ENCODE results near the gene ACTA2. TPM values are rescaled to one million over a fixed set of nuclear protein-coding genes. Genes with fewer than 3 reads are reported as not detected.

Gene ACTA2
- total RNA-seq, 1 donor from 2014 or later, result 98.5 TPM

DNA sequence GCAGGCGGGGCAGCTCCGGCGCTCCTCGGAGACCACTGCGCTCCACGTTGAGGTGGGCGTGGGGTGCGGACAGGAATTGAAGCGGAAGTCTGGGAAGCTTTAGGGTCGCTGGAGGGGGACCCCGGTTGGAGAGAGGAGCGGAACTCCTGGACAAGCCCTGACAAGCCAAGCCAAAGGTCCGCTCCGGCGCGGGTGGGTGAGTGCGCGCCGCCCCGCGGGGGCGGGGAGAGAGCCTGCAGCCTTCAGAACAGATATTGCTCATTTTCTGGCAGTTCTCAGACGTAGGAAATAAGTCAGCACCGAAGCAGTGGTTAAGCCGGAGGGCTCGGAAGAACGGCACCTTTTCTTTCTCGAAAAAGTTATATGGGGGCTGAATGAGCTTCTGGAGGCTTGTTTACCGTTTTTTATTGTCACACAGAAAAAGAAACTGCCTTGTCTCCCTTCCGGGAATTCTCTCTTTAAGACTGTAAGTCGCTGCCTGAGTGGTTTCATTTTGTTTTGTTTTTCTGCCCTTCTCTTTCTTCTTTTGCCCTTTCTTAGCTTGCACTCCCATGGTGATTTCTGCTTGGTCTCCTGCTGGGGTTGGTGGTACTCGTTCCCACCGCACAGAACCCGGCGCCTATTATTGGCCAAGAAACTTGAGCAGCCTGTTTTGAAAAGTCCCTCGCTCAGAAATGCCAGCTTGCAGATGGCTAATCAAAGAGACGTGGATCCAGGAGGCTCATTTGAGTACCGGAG is 38.8 kb upstream of the ACTA2 start:
- H3K4me3 Mint-ChIP-seq (ENCODE audit: unreplicated experiment), result peak overlapping the region; percentile 94
- H3K36me3 Mint-ChIP-seq (ENCODE audit: low read depth, unreplicated experiment), result peaks cover 17% of the 10 kb centered on the region
- DNase-seq (ENCODE audit: low spot score), result peak; percentile 47
- H3K27ac Mint-ChIP-seq (ENCODE audit: unreplicated experiment), result peak overlapping the region; percentile 84
- TF ChIP-seq, protein P1, sequence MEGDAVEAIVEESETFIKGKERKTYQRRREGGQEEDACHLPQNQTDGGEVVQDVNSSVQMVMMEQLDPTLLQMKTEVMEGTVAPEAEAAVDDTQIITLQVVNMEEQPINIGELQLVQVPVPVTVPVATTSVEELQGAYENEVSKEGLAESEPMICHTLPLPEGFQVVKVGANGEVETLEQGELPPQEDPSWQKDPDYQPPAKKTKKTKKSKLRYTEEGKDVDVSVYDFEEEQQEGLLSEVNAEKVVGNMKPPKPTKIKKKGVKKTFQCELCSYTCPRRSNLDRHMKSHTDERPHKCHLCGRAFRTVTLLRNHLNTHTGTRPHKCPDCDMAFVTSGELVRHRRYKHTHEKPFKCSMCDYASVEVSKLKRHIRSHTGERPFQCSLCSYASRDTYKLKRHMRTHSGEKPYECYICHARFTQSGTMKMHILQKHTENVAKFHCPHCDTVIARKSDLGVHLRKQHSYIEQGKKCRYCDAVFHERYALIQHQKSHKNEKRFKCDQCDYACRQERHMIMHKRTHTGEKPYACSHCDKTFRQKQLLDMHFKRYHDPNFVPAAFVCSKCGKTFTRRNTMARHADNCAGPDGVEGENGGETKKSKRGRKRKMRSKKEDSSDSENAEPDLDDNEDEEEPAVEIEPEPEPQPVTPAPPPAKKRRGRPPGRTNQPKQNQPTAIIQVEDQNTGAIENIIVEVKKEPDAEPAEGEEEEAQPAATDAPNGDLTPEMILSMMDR (IDR thresholded peaks at IDR 0.05; ENCODE audit: unreplicated experiment), result no peak
- peaks cover 29% of the 10 kb centered on the region for H3K4me1 Mint-ChIP-seq (ENCODE audit: unreplicated experiment)
- peaks cover 3% of the 10 kb centered on the region for H3K27me3 Mint-ChIP-seq (ENCODE audit: unreplicated experiment)
- no peaks in the 10 kb centered on the region for H3K9me3 Mint-ChIP-seq (ENCODE audit: unreplicated experiment)

DNA sequence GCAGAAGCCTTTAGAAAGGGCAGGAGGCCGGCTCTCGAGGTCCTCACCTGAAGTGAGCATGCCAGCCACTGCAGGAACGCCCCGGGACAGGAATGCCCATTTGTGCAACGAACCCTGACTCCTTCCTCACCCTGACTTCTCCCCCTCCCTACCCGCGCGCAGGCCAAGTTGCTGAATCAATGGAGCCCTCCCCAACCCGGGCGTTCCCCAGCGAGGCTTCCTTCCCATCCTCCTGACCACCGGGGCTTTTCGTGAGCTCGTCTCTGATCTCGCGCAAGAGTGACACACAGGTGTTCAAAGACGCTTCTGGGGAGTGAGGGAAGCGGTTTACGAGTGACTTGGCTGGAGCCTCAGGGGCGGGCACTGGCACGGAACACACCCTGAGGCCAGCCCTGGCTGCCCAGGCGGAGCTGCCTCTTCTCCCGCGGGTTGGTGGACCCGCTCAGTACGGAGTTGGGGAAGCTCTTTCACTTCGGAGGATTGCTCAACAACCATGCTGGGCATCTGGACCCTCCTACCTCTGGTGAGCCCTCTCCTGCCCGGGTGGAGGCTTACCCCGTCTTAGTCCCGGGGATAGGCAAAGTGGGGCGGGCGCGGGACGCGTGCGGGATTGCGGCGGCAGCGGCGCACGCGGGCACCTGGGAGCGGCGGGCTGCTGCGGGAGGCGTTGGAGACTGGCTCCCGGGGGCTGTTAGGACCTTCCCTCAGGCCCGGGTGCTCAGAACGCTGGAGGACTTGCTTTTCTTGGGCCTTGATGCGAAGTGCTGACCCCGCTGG is 38.0 kb upstream of the ACTA2 start, which contains the start of gene FAS:
FAS (plus strand) TSS at position 415 of the 777 bp plus-strand sequence; CDS start at position 494, 79 bp downstream.
- H3K4me1 Mint-ChIP-seq (ENCODE audit: unreplicated experiment), result peaks cover 29% of the 10 kb centered on the region
- peak; percentile 52 for DNase-seq (ENCODE audit: low spot score)
- H3K27ac Mint-ChIP-seq (ENCODE audit: unreplicated experiment), result peak within 1 kb of the TSS; percentile 84
- TF ChIP-seq, protein P1 (IDR thresholded peaks at IDR 0.05; ENCODE audit: unreplicated experiment), result no peak
- no peaks in the 10 kb centered on the region for H3K9me3 Mint-ChIP-seq (ENCODE audit: unreplicated experiment)
- H3K36me3 Mint-ChIP-seq (ENCODE audit: low read depth, unreplicated experiment), result peaks cover 20% of the 10 kb centered on the region
- peaks cover 3% of the 10 kb centered on the region for H3K27me3 Mint-ChIP-seq (ENCODE audit: unreplicated experiment)
- H3K4me3 Mint-ChIP-seq (ENCODE audit: unreplicated experiment), result peak within 1 kb of the TSS; percentile 94

DNA sequence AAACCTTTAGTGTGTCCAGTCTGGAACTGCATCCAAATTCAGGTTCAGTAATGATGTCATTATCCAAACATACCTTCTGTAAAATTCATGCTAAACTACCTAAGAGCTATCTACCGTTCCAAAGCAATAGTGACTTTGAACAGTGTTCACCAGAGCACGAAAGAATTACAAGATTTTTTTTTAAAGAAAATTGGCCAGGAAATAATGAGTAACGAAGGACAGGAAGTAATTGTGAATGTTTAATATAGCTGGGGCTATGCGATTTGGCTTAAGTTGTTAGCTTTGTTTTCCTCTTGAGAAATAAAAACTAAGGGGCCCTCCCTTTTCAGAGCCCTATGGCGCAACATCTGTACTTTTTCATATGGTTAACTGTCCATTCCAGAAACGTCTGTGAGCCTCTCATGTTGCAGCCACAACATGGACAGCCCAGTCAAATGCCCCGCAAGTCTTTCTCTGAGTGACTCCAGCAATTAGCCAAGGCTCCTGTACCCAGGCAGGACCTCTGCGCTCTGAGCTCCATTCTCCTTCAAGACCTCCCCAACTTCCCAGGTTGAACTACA is 37.3 kb upstream of the ACTA2 start:
- peak overlapping the region; percentile 61 for H3K27ac Mint-ChIP-seq (ENCODE audit: unreplicated experiment)
- peak overlapping the region; percentile 94 for H3K4me3 Mint-ChIP-seq (ENCODE audit: unreplicated experiment)
- peaks cover 3% of the 10 kb centered on the region for H3K27me3 Mint-ChIP-seq (ENCODE audit: unreplicated experiment)
- H3K4me1 Mint-ChIP-seq (ENCODE audit: unreplicated experiment), result peaks cover 29% of the 10 kb centered on the region
- peaks cover 20% of the 10 kb centered on the region for H3K36me3 Mint-ChIP-seq (ENCODE audit: low read depth, unreplicated experiment)
- DNase-seq (ENCODE audit: low spot score), result no peak
- TF ChIP-seq, protein P1 (IDR thresholded peaks at IDR 0.05; ENCODE audit: unreplicated experiment), result no peak
- no peaks in the 10 kb centered on the region for H3K9me3 Mint-ChIP-seq (ENCODE audit: unreplicated experiment)

DNA sequence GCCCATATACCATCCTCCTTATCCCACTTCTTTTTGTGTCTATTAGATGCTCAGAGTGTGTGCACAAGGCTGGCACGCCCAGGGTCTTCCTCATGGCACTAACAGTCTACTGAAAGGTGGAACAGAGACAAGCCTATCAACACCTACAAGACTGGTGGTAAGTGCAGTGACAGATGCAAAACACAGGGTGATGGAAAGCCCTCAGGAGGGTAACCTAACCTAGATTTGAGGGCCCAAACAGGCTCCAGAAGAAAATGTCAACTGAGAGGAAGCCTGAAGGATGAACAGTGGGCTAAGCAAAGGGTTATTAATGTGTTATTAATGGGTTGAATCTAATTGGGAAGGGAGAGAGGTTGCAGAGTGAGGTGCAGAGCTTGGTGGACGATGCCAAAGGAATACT is 36.9 kb upstream of the ACTA2 start:
- Mint-ChIP-seq H3K4me1 (ENCODE audit: unreplicated experiment) (peaks cover 29% of the 10 kb centered on the region), H3K27me3 (ENCODE audit: unreplicated experiment) (peaks cover 3% of the 10 kb centered on the region), H3K4me3 (ENCODE audit: unreplicated experiment) (peak overlapping the region; percentile 94), H3K36me3 (ENCODE audit: low read depth, unreplicated experiment) (peaks cover 24% of the 10 kb centered on the region), H3K9me3 (ENCODE audit: unreplicated experiment) (no peaks in the 10 kb centered on the region), H3K27ac (ENCODE audit: unreplicated experiment) (no peak overlapping the region)
- TF ChIP-seq, protein P1 (IDR thresholded peaks at IDR 0.05; ENCODE audit: unreplicated experiment), result no peak
- no peak for DNase-seq (ENCODE audit: low spot score)

Data from endothelial cell (in vitro differentiated cells).